K562 (cell line): ENCODE measurements around the gene C10orf53.

Source experiments
- EP300 ChIP-seq: IDR thresholded peaks from 2 replicates; pipeline ENCODE4 v1.6.1; 2012; ENCODE audit warnings: low read length, improper control_type of control experiment
- JUN ChIP-seq, 2 experiments: sonication (generic) in 1 of 2; formaldehyde crosslinking in 1 of 2; IDR thresholded peaks; 2 replicates each; pipeline versions ENCODE4 v1.6.1 to v1.8.0; 2012 to 2022; ENCODE audit warnings: borderline replicate concordance in 2 of 2, mild to moderate bottlenecking in 2 of 2, improper control_type of control experiment in 1 of 2, low read depth in 1 of 2, low read length in 1 of 2, missing genetic modification reagents in 1 of 2
- NR3C1 ChIP-seq: sonication (generic); formaldehyde crosslinking; IDR thresholded peaks from 2 replicates; pipeline ENCODE4 v1.8.1; 2022; ENCODE audit warnings: missing genetic modification reagents
- PHTF2 ChIP-seq: fragments of 250-450 bp; sonication (Bioruptor Pico); IDR thresholded peaks from 2 replicates; pipeline ENCODE4 v1.5.0; 2021; ENCODE audit warnings: mild to moderate bottlenecking
- POLR2A ChIP-seq: fragments of 450-650 bp; conservative IDR thresholded peaks from 2 replicates; pipeline ENCODE4 v1.6.1; 2016
- SMAD3 ChIP-seq: fragments of 450-650 bp; formaldehyde crosslinking; conservative IDR thresholded peaks from 2 replicates; pipeline ENCODE4 v1.4.0; 2020; ENCODE audit warnings: mild to moderate bottlenecking
- TF ChIP-seq, protein P1 (sequence below): fragments of 450-650 bp; IDR thresholded peaks from 2 replicates; pipeline ENCODE4 v1.6.1; 2018; ENCODE audit not compliant: partially characterized antibody
- TF ChIP-seq, protein P2 (sequence below), 3 experiments: IDR thresholded peaks in 2 of 3; conservative IDR thresholded peaks in 1 of 3; 2 replicates each; pipeline ENCODE4 v1.5.1; 2011 to 2012; ENCODE audit warnings: low read length in 3 of 3, mild to moderate bottlenecking in 3 of 3, control low read depth in 2 of 3, improper control_type of control experiment in 1 of 3, inconsistent platforms in 1 of 3, low read depth in 1 of 3, mixed read lengths in 1 of 3, moderate library complexity in 1 of 3; ENCODE audit not compliant: insufficient read depth in 2 of 3
- TF ChIP-seq, protein P3 (sequence below), 2 experiments: fragments of 450-650 bp; IDR thresholded peaks; 2 replicates each; pipeline ENCODE4 v1.6.1; 2016
- TF ChIP-seq, protein P4 (sequence below): IDR thresholded peaks from 3 replicates; pipeline ENCODE4 v1.6.1; 2011; ENCODE audit warnings: borderline replicate concordance, mild to moderate bottlenecking; ENCODE audit not compliant: insufficient read length, insufficient read depth

DNA sequence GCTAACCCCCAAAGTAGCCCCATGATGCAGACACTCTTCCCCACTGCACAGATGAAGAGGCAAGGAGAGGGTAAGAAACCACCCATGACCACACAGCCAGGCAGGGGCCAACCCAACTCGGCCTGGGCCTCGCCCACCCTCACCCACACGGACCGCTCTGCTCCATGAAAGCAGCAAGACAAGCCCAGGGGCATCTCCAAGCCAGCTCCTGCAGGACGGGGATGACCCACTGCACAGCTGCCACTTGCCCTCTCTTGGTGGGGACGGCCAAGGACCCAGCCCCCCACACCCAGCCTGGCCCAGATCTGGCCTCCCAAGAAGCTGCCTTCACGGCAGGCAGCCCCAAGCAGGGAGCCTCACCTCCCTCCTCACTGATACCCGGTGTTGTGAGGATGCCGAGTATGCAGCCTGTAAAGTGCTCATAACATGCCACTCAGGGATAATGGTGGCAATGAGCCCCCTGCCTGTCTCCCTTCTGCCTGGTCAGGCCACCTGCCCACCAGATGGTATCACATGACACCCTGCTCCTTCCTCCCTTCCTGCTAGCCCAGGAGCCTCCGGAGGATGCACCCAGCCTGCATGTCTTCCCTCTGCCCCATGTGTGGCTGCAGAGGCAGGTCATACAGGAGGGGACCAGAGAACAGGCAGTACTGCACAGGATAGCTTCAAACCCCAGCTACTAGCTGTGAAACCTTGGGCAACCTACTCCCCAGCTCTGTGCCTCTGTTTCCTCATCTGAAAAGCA, 59.3 kb downstream of the C10orf53 start:
- no peak for TF ChIP-seq JUN (IDR thresholded peaks at IDR 0.05; ENCODE audit: borderline replicate concordance, low read depth, low read length)
- TF ChIP-seq JUN (CRISPR knock-in tag; IDR thresholded peaks at IDR 0.05; ENCODE audit: borderline replicate concordance) = no peak
- TF ChIP-seq EP300 = no peak
- TF ChIP-seq, protein P1, sequence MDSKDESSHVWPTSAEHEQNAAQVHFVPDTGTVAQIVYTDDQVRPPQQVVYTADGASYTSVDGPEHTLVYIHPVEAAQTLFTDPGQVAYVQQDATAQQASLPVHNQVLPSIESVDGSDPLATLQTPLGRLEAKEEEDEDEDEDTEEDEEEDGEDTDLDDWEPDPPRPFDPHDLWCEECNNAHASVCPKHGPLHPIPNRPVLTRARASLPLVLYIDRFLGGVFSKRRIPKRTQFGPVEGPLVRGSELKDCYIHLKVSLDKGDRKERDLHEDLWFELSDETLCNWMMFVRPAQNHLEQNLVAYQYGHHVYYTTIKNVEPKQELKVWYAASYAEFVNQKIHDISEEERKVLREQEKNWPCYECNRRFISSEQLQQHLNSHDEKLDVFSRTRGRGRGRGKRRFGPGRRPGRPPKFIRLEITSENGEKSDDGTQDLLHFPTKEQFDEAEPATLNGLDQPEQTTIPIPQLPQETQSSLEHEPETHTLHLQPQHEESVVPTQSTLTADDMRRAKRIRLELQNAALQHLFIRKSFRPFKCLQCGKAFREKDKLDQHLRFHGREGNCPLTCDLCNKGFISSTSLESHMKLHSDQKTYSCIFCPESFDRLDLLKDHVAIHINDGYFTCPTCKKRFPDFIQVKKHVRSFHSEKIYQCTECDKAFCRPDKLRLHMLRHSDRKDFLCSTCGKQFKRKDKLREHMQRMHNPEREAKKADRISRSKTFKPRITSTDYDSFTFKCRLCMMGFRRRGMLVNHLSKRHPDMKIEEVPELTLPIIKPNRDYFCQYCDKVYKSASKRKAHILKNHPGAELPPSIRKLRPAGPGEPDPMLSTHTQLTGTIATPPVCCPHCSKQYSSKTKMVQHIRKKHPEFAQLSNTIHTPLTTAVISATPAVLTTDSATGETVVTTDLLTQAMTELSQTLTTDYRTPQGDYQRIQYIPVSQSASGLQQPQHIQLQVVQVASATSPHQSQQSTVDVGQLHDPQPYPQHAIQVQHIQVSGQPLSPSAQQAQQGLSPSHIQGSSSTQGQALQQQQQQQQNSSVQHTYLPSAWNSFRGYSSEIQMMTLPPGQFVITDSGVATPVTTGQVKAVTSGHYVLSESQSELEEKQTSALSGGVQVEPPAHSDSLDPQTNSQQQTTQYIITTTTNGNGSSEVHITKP = no peak
- no peak for TF ChIP-seq SMAD3 (CRISPR knock-in tag)
- TF ChIP-seq, protein P2, sequence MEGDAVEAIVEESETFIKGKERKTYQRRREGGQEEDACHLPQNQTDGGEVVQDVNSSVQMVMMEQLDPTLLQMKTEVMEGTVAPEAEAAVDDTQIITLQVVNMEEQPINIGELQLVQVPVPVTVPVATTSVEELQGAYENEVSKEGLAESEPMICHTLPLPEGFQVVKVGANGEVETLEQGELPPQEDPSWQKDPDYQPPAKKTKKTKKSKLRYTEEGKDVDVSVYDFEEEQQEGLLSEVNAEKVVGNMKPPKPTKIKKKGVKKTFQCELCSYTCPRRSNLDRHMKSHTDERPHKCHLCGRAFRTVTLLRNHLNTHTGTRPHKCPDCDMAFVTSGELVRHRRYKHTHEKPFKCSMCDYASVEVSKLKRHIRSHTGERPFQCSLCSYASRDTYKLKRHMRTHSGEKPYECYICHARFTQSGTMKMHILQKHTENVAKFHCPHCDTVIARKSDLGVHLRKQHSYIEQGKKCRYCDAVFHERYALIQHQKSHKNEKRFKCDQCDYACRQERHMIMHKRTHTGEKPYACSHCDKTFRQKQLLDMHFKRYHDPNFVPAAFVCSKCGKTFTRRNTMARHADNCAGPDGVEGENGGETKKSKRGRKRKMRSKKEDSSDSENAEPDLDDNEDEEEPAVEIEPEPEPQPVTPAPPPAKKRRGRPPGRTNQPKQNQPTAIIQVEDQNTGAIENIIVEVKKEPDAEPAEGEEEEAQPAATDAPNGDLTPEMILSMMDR (IDR thresholded peaks at IDR 0.05 in 2 of 3, conservative IDR thresholded peaks at IDR 0.05 in 1 of 3; ENCODE audit: insufficient read depth in 2 of 3, low read depth in 1 of 3, low read length in 3 of 3) = no peak
- no peak for TF ChIP-seq POLR2A
- TF ChIP-seq, protein P3, sequence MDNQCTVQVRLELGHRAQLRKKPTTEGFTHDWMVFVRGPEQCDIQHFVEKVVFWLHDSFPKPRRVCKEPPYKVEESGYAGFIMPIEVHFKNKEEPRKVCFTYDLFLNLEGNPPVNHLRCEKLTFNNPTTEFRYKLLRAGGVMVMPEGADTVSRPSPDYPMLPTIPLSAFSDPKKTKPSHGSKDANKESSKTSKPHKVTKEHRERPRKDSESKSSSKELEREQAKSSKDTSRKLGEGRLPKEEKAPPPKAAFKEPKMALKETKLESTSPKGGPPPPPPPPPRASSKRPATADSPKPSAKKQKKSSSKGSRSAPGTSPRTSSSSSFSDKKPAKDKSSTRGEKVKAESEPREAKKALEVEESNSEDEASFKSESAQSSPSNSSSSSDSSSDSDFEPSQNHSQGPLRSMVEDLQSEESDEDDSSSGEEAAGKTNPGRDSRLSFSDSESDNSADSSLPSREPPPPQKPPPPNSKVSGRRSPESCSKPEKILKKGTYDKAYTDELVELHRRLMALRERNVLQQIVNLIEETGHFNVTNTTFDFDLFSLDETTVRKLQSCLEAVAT (IDR thresholded peaks at IDR 0.05) = no peak
- TF ChIP-seq NR3C1 (CRISPR knock-in tag) = no peak
- no peak for TF ChIP-seq PHTF2 (CRISPR knock-in tag)
- TF ChIP-seq, protein P4, sequence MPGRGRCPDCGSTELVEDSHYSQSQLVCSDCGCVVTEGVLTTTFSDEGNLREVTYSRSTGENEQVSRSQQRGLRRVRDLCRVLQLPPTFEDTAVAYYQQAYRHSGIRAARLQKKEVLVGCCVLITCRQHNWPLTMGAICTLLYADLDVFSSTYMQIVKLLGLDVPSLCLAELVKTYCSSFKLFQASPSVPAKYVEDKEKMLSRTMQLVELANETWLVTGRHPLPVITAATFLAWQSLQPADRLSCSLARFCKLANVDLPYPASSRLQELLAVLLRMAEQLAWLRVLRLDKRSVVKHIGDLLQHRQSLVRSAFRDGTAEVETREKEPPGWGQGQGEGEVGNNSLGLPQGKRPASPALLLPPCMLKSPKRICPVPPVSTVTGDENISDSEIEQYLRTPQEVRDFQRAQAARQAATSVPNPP = no peak
